Epithelial cell of esophagus (primary cell): Measurements from ENCODE around the gene JPH4.

ENCODE experiments used
- DNase-seq: peaks from one replicate; pipeline ENCODE4 v3.0.0; 2010; ENCODE audit warnings: low read depth
- H3K4me3 ChIP-seq: 2 replicates; pipeline ENCODE4 v1.5.1; 2011; ENCODE audit warnings: mild to moderate bottlenecking, low read length, control low read depth
- CTCF ChIP-seq: IDR thresholded peaks from 2 replicates; pipeline ENCODE4 v1.5.1; 2011; ENCODE audit warnings: low read depth, mild to moderate bottlenecking, low read length, control low read depth, inconsistent platforms; ENCODE audit not compliant: insufficient read depth; ENCODE audit errors: missing control alignments

JPH4 gene

GRCh38 chr14:23550812-23551265 lies 27.8 kb downstream of the JPH4 start:
- no peak for TF ChIP-seq CTCF
- DNase-seq: no peak
- peak overlapping the region; percentile 70 for H3K4me3 ChIP-seq

GRCh38 chr14:23550131-23550811 lies 28.3 kb downstream of the JPH4 start:
- H3K4me3 ChIP-seq: peak overlapping the region; percentile 70
- no peak for DNase-seq
- TF ChIP-seq CTCF: no peak

GRCh38 chr14:23548351-23549318 lies 30.0 kb downstream of the JPH4 start:
- no peak for TF ChIP-seq CTCF
- no peak for DNase-seq
- H3K4me3 ChIP-seq: no peak overlapping the region

- no peak for DNase-seq
- no peak for TF ChIP-seq CTCF
- no peak overlapping the region for H3K4me3 ChIP-seq
Measured at GRCh38 chr14:23547924-23548323, 30.7 kb downstream of the JPH4 start.

GRCh38 chr14:23546450-23547035 lies 32.0 kb downstream of the JPH4 start:
- no peak overlapping the region for H3K4me3 ChIP-seq
- DNase-seq: no peak
- TF ChIP-seq CTCF: no peak

GRCh38 chr14:23545740-23546365 lies 32.7 kb downstream of the JPH4 start:
- TF ChIP-seq CTCF: no peak
- DNase-seq: no peak
- H3K4me3 ChIP-seq: no peak overlapping the region
